Islet of Langerhans (tissue), 1 donor: ENCODE data around the gene TFAP2B.

Experiments
- FAIRE-seq: peaks from one replicate; lab custom pipeline; 2011; peaks lifted over from hg19 to GRCh38; lab: Jason Lieb, UNC

The TFAP2B gene

GRCh38 chr6:50818673-50819072 lies at the start of gene TFAP2B:
TFAP2B (plus strand) TSS chr6:50818871; CDS start chr6:50818892, 21 bp downstream.
- no peak for FAIRE-seq

GRCh38 chr6:50778696-50779095 lies 40.0 kb upstream of the TFAP2B start:
- no peak for FAIRE-seq

GRCh38 chr6:50780382-50780781 lies 38.3 kb upstream of the TFAP2B start:
- no peak for FAIRE-seq

GRCh38 chr6:50785921-50786320 lies 32.8 kb upstream of the TFAP2B start:
- no peak for FAIRE-seq

- peak; percentile 98 for FAIRE-seq
Measured at GRCh38 chr6:50791900-50792508, 26.7 kb upstream of the TFAP2B start.

- FAIRE-seq = no peak
Measured at GRCh38 chr6:50792771-50793170, 25.9 kb upstream of the TFAP2B start.

GRCh38 chr6:50795574-50795973 lies 23.1 kb upstream of the TFAP2B start:
- FAIRE-seq = no peak

GRCh38 chr6:50804283-50804682 lies 14.4 kb upstream of the TFAP2B start:
- FAIRE-seq = no peak

- FAIRE-seq = no peak
Measured at GRCh38 chr6:50807035-50807434, 11.6 kb upstream of the TFAP2B start.

GRCh38 chr6:50815436-50816114 lies 3.1 kb upstream of the TFAP2B start:
- peak; percentile 82 for FAIRE-seq

- peak; percentile 98 for FAIRE-seq
Measured at GRCh38 chr6:50816115-50816675, 2.5 kb upstream of the TFAP2B start.

GRCh38 chr6:50816947-50817645 lies 1.6 kb upstream of the TFAP2B start:
- FAIRE-seq = no peak

- no peak for FAIRE-seq
Measured at GRCh38 chr6:50817646-50817950, 1.1 kb upstream of the TFAP2B start.

GRCh38 chr6:50818020-50818419 lies 651 bp upstream of the TFAP2B start:
- no peak for FAIRE-seq

- FAIRE-seq = no peak
Measured at GRCh38 chr6:50819466-50819903, 814 bp downstream of the TFAP2B start.

- no peak for FAIRE-seq
Measured at GRCh38 chr6:50819904-50820868, 1.5 kb downstream of the TFAP2B start.

- FAIRE-seq = no peak
Measured at GRCh38 chr6:50820869-50821264, 2.2 kb downstream of the TFAP2B start.

- no peak for FAIRE-seq
Measured at GRCh38 chr6:50821441-50822077, 2.9 kb downstream of the TFAP2B start.

GRCh38 chr6:50822078-50822476 lies 3.4 kb downstream of the TFAP2B start:
- no peak for FAIRE-seq

- FAIRE-seq = no peak
Measured at GRCh38 chr6:50823094-50823920, 4.6 kb downstream of the TFAP2B start.

- no peak for FAIRE-seq
Measured at GRCh38 chr6:50824552-50824951, 5.9 kb downstream of the TFAP2B start.
